MM.1S (cell line): Measurements from ENCODE around the gene CBARP.

ENCODE experiments used
- EZH2 ChIP-seq: fragments of 300-600 bp; sonication (generic); optimal IDR thresholded peaks from 2 replicates; pipeline ENCODE3; 2017; ENCODE audit warnings: low read depth, mild to moderate bottlenecking, antibody characterized with exemption, low read length, mixed read lengths
- TF ChIP-seq, protein P1 (sequence below): fragments of 300-600 bp; sonication (generic); IDR thresholded peaks from 2 replicates; pipeline ENCODE4 v1.5.1; 2016; ENCODE audit warnings: antibody characterized with exemption, low read length, mixed read lengths

DNA sequence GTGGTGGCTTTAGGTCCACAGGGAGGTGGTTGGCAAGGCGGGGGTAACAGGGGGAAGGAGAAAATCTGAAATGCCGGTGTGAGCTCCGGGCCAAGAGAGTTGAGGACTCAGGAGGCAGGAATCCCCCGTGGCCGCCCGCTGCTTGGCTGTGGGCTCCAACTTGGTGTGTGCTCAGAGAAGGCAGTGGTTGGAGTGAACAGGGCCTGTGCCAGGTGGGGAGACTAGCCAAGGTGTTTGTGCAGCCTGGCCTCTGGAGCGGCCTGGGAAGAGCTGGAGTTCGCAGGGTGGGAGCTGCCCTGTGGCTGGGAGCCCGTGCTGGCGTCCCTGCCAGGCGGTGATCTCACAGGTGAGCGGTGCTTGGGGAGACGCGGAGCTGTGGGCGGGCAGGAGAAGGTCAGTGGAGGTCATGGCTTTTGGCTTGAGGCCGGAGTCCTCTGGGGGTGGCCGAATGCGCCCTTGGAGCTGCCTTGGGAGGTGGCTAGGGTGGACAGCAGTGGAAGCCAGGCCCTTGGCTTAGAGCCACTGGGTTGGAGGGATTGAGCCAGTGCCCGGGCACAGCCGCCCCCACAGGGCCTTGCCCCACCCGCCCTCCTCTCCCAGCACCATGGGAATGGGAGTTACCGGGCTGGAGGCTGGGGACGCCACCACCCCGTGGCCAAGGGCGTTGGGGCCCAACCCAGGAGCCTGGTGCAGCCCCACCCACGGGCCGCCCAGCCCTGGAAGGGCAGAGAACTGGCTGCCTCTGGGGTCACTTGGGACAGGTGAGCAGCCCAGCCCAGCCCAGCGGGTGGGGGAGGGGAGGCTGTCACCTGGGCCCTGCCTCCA lies 24.2 kb upstream of the CBARP start:
- TF ChIP-seq, protein P1, sequence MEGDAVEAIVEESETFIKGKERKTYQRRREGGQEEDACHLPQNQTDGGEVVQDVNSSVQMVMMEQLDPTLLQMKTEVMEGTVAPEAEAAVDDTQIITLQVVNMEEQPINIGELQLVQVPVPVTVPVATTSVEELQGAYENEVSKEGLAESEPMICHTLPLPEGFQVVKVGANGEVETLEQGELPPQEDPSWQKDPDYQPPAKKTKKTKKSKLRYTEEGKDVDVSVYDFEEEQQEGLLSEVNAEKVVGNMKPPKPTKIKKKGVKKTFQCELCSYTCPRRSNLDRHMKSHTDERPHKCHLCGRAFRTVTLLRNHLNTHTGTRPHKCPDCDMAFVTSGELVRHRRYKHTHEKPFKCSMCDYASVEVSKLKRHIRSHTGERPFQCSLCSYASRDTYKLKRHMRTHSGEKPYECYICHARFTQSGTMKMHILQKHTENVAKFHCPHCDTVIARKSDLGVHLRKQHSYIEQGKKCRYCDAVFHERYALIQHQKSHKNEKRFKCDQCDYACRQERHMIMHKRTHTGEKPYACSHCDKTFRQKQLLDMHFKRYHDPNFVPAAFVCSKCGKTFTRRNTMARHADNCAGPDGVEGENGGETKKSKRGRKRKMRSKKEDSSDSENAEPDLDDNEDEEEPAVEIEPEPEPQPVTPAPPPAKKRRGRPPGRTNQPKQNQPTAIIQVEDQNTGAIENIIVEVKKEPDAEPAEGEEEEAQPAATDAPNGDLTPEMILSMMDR = no peak
- no peak for TF ChIP-seq EZH2
